GM18511 (cell line): ENCODE measurements around the gene NLRC3.

ENCODE experiments used
- ATAC-seq: cut with Tn5 transposase; IDR thresholded peaks from one replicate; pipeline ENCODE4 v1.9.1; 2021; ENCODE audit warnings: mild to moderate bottlenecking, moderate library complexity; ENCODE audit not compliant: unreplicated experiment

NLRC3 gene

DNA sequence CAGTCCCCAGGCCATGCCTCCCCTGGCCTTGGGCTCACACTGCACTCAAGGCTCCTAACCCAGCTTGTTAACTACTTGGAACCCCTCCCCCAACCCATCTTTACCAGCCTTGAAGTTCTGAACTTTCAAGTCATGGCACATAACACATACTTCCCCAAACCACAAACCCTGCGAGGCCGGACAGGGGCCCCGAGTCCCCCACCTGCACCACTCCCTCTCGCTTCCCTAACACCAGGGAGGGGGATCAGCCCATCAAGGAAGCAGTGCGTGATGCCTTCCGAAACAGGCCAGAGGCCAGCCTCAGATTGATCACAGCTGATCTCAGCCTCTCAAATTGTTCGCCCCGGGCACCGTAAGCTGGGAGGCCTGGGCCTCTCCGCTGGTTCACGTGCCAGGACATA is 3.0 kb upstream of the NLRC3 start:
- no peak for ATAC-seq

GRCh38 chr16:3579776-3580175 is 2.6 kb upstream of the NLRC3 start:
- ATAC-seq, result no peak

DNA sequence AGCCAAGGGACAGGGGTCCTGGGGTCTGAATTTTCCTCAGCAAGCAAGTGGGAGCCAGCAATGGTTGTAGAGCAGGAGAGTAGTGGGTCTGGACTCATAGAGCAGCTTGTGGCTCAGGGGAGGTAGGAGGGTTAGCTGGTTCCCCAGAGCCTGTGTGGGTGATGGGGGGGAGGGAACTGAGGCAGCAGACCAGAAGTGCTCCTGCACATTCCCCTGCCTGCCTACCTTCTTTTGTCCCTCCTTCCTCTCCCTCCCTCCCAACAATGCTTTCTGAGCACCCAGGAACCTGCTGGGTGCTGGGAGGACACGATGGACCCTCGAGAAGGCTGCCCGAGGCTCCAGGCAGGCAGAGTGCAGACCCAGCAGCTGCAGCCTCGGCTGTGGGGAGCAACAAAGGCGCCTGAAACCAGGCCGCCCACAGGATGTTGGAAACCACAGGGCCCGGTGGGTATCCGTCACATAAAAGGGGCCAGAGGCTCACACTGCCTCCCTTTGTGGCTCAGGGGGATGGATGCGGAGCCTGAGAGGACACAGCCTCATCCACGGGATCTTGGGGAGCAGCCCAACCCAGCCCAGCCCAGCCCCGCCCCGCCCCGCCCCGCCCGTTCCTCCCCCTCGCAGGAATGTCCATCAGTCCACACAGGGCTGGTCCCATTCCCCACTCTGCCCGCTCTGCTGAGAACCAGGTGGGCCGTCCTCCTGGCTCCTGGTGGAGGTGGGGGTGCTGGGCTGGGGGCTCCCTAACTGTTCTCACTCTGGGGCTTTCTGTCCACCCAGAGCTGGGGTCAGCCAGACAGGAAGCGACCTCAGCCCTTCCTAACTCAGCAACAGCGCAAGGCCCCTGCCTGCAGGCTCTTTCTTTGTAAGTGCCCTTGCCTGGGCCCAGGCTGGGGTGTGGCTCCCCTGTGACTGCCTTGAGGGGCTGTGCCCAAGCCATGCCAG is 1.7 kb upstream of the NLRC3 start:
- peak; percentile 79 for ATAC-seq

GRCh38 chr16:3578121-3578520 is 918 bp upstream of the NLRC3 start:
- no peak for ATAC-seq

GRCh38 chr16:3576211-3576610 is 992 bp downstream of the NLRC3 start:
- no peak for ATAC-seq

- ATAC-seq, result no peak
Observed at GRCh38 chr16:3575491-3575890, 1.7 kb downstream of the NLRC3 start.

DNA sequence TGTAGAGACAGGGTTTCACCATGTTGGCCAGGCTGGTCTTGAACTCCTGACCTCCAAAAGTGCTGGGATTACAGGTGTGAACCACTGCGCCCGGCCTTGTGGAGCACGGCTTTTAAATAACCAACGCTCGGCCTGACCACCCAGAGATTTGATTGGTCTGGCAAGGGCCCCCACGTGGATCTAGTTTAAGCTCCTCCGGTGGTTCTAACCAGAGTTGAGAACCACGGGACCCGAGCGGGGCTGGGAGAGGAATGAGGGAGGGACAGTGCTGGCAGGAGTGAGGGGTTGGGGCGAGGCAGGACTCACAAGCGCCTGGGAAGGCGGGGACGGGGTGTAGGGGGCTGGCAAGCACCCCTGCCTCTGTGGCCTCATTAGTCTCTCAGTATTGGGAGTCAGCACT is 3.0 kb downstream of the NLRC3 start:
- ATAC-seq, result no peak

GRCh38 chr16:3573146-3573815 is 3.9 kb downstream of the NLRC3 start:
- ATAC-seq, result no peak

GRCh38 chr16:3570420-3571062 is 6.7 kb downstream of the NLRC3 start:
- ATAC-seq, result no peak

- no peak for ATAC-seq
Observed at GRCh38 chr16:3569851-3570250, 7.4 kb downstream of the NLRC3 start.

GRCh38 chr16:3566990-3567389 is 10.2 kb downstream of the NLRC3 start:
- no peak for ATAC-seq

- ATAC-seq, result no peak
Observed at GRCh38 chr16:3564889-3565141, 12.4 kb downstream of the NLRC3 start.

GRCh38 chr16:3564130-3564888 is 12.9 kb downstream of the NLRC3 start:
- ATAC-seq, result no peak

DNA sequence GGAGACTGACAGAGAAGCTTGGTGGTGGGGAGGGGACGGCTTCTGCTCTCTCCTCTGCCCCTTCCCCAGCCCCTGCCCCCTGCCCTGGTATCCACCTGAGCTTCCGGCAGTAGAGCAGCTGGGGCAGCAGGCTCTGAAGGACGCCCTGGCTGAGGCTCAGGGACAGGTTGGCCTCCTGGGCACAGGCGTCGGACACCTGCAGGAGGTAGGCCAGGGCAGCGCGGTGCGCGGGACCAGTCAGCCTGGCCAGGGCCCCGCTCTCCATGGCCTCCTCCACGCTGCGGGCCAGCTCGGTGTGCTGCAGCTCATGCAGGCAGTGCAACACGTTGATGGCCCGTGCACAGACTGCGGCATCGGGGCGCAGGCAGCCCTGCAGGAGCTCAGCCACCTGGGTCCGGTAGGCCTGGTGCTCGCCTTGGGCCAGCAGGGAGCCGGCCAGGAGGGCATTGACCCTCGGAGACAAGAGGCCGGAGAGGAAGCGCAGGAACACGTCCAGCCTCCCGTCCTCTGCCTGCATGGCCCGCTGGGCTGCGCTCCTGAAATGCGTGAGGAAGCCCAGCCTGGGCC is 14.2 kb downstream of the NLRC3 start:
- ATAC-seq, result no peak

GRCh38 chr16:3561626-3562025 is 15.6 kb downstream of the NLRC3 start:
- ATAC-seq, result no peak

- ATAC-seq, result no peak
Observed at GRCh38 chr16:3554351-3554928, 22.8 kb downstream of the NLRC3 start.

DNA sequence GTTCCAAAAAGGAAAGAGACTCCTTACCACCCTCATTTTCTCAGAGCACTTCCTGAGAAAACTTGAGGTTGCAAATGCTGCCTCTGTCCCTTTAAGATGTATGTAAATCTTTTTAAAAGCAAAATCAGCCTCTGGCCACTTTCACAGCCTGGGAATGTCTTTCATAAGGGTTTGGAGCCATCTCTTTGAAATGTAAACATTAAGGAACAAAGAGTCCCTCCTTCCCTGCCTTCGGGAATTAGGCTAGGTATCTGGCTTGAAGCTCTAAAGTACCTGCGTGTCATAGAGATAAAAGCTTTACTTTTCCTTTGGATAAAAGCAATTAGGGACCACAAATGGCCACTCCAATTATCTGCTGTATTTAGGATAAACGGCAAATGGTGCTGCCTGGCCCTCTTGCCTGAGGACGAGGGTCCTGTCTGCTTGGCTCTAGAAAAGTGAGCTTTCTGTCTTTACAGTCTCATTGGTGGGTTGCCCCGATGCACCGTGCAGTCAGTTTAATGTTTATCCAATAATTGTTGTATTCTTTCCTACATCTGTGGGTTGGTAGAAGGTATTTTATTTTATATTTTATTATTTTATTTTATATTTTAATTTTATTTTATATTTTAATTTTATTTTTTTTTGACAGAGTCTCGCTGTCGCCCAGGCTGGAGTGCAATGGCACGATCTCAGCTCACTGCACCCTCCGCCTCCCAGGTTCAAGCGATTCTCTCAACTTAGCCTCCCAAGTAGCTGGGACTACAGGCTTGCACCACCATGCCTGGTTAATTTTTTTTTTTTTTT is 23.9 kb downstream of the NLRC3 start:
- no peak for ATAC-seq

GRCh38 chr16:3550851-3551847 is 26.1 kb downstream of the NLRC3 start:
- ATAC-seq, result no peak

DNA sequence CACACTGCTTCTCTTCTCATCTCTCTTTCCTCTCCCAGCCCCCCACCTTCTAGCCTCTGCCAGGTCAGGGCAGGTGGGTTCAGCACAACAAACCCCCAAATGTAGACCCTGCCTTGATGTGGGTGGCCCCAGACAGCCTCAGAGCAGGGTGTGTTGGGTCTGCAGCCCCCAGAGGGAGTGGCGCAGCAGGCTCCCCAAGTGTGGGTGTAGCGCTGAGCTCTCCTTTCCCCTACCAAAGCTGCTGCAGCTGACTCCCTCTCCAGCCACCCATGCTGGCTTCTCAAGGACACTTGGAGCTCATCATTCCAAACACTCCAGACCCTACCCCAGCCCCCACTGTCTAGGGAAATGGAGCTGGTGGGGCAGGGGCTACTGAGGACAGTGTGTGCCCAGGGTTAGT is 27.3 kb downstream of the NLRC3 start:
- ATAC-seq, result no peak
